Activated naive CD4-positive, alpha-beta T cell treated with anti-CD3 and anti-CD28 coated beads, Interleukin-2, amount 50 U/mL, for 72 hours (primary cell): Measurements from ENCODE around the gene GPRASP2. TPM values are rescaled to one million over a fixed set of nuclear protein-coding genes. Genes with fewer than 3 reads are reported as not detected.
"Not testable (repeated sequence)": the region's sequence is repeated elsewhere in the genome, so short reads cannot be mapped to it uniquely, and the experiment has no call there.

Source experiments
- ATAC-seq, 2 donors: fragments of 150-1000 bp; cut with Tn5 transposase; 2 replicates each; pipeline ENCODE4 v1.10.0; 2021; ENCODE audit warnings: mild to moderate bottlenecking in 2 of 2, moderate library complexity in 2 of 2
- DNase-seq, 2 donors: peaks; one replicate each; pipeline ENCODE4 v3.0.0; 2021 to 2022; ENCODE audit warnings: low spot score in 2 of 2
- H3K27ac Mint-ChIP-seq, 2 donors: one replicate each; pipeline ENCODE4 v1.8.0; 2022; ENCODE audit warnings: mild to moderate bottlenecking in 2 of 2, mixed read lengths in 2 of 2
- H3K36me3 Mint-ChIP-seq, 2 donors: one replicate each; pipeline ENCODE4 v1.8.0; 2022; ENCODE audit warnings: mixed read lengths in 2 of 2
- H3K9me3 Mint-ChIP-seq, 2 donors: one replicate each; pipeline ENCODE4 v1.8.0; 2022; ENCODE audit warnings: mixed read lengths in 2 of 2
- total RNA-seq, 2 donors: library from RNA; stranded (reverse); gene quantifications; one replicate each; pipeline ENCODE4 v1.2.3, GENCODE V29; 2022

The GPRASP2 gene
- total RNA-seq: under 1 TPM; 0.46 to 0.78 TPM

- DNase-seq (no peak), ATAC-seq (peak; percentile 59 to 60)
- Mint-ChIP-seq H3K9me3 (no peaks in the 10 kb centered on the region), H3K36me3 (peaks cover 0 to 6% of the 10 kb centered on the region in 2 donors), H3K27ac (no peak within 1 kb of the TSS)
These were observed at the start of gene GPRASP2 for GRCh38 chrX:102712216-102712966. Gene GPRASP2 (plus strand): TSS chrX:102712448. CDS start chrX:102714870, 2,422 bp downstream.

- Mint-ChIP-seq H3K9me3 (peaks cover 10 to 17% of the 10 kb centered on the region in 2 donors), H3K36me3 (peaks cover 28 to 36% of the 10 kb centered on the region in 2 donors)
- not testable (repeated sequence) for H3K27ac Mint-ChIP-seq, DNase-seq, ATAC-seq
These were observed 48.4 kb upstream of the GPRASP2 start for GRCh38 chrX:102663820-102664219.

DNA sequence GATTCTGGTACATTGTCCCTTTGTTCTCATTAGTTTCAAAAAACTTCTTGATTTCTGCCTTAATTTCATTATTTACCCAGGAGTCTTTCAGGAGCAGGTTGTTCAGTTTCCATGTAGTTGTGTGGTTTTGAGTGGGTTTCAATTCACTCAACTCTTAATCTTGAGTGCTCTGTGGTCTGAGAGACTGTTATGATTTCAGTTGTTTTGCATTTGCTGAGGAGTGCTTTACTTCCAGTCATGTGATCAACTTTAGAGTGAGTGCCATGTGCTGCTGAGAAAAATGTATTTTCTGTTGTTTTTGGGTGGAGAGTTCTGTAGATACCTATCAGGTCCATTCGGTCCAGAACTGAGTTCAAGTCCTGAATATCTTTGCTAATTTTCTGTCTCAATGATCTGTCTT, 45.2 kb upstream of the GPRASP2 start:
- not testable (repeated sequence) for H3K27ac Mint-ChIP-seq, ATAC-seq, DNase-seq
- Mint-ChIP-seq H3K9me3 (peaks cover 10 to 17% of the 10 kb centered on the region in 2 donors), H3K36me3 (peaks cover 34 to 40% of the 10 kb centered on the region in 2 donors)

GRCh38 chrX:102669526-102669925, 42.7 kb upstream of the GPRASP2 start:
- Mint-ChIP-seq H3K27ac (no peak overlapping the region), H3K36me3 (peaks cover 32 to 34% of the 10 kb centered on the region in 2 donors)
- no peak for ATAC-seq

DNA sequence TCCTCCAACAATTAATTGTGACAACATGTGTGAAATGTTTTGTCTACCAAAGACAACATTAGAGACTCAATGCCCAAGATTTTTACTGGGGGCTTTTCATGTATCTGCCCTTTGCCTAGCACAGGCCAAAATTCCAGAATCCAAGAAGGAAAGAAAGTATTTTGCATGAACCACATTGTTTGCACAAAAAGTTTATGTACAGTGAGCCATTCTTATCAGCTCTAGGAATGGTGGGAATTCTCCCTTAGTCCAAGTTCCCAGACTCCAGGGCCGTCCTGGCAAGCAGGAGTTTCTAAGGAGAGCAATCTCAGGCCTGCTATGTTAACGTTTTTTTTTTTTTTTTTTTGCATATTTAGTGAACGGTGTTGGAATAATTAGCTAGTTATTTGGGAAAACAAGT, 39.4 kb upstream of the GPRASP2 start:
- no peak overlapping the region for H3K27ac Mint-ChIP-seq
- H3K9me3 Mint-ChIP-seq: no peaks in the 10 kb centered on the region
- ATAC-seq (no peak), DNase-seq (no peak)
- H3K36me3 Mint-ChIP-seq: peaks cover 10 to 18% of the 10 kb centered on the region in 2 donors

More at GRCh38 chrX:102669526-102669925, 42.7 kb upstream of the GPRASP2 start:
- no peak for DNase-seq
- H3K9me3 Mint-ChIP-seq: peaks cover 10 to 17% of the 10 kb centered on the region in 2 donors

DNA sequence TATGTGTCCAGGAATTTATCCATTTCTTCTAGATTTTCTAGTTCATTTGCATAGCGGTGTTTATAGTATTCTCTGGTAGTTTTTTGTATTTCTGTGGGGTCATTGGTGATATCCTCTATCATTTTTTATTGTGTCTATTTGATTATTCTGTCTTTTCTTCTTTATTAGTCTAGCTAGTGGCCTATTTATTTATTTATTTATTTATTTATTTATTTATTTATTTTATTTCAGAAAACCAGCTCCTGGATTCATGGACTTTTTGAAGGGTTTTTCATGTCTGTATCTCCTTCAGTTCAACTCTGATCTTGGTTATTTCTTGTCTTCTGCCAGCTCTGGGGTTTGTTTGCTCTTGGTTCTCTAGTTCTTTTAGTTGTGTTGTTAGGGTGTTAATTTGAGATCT, 34.8 kb upstream of the GPRASP2 start:
- H3K27ac Mint-ChIP-seq, ATAC-seq, DNase-seq: not testable (repeated sequence)
- Mint-ChIP-seq H3K36me3 (peaks cover 12 to 17% of the 10 kb centered on the region in 2 donors), H3K9me3 (peaks cover 5 to 15% of the 10 kb centered on the region in 2 donors)

- DNase-seq (no peak), ATAC-seq (no peak)
- Mint-ChIP-seq H3K36me3 (peaks cover 13% of the 10 kb centered on the region in 2 donors), H3K27ac (no peak overlapping the region), H3K9me3 (peaks cover 5 to 19% of the 10 kb centered on the region in 2 donors)
These were observed 27.3 kb upstream of the GPRASP2 start for GRCh38 chrX:102684772-102685520.

- ATAC-seq (no peak), DNase-seq (no peak)
- Mint-ChIP-seq H3K36me3 (peaks cover 0 to 11% of the 10 kb centered on the region in 2 donors), H3K9me3 (peaks cover 0 to 3% of the 10 kb centered on the region in 2 donors), H3K27ac (no peak overlapping the region)
These were observed 17.5 kb upstream of the GPRASP2 start for GRCh38 chrX:102694749-102695148.

DNA sequence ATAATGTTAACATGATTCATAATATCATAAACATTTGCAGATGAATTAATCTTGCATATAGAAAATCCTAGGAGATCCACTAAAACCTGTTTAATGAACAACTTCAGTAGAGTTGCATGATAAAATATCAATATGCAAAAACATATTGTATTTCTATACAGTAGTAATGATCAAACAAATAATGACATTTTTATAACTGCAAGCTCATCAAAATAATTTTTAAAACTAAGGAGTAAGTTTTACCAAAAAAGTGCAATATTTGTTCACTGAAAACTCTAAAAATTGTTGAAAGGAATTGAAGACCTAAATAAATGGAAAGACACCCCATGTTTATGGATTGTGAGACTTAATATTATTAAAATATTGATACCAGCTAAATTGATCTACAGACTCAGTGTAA, 15.9 kb upstream of the GPRASP2 start:
- H3K36me3 Mint-ChIP-seq: peaks cover 0 to 6% of the 10 kb centered on the region in 2 donors
- no peaks in the 10 kb centered on the region for H3K9me3 Mint-ChIP-seq
- DNase-seq: no peak
- H3K27ac Mint-ChIP-seq: no peak overlapping the region
- no peak for ATAC-seq

GRCh38 chrX:102697494-102697893, 14.8 kb upstream of the GPRASP2 start:
- ATAC-seq (no peak), DNase-seq (no peak)
- Mint-ChIP-seq H3K36me3 (peaks cover 0 to 9% of the 10 kb centered on the region in 2 donors), H3K27ac (no peak overlapping the region), H3K9me3 (peaks cover 3 to 4% of the 10 kb centered on the region in 2 donors)

DNA sequence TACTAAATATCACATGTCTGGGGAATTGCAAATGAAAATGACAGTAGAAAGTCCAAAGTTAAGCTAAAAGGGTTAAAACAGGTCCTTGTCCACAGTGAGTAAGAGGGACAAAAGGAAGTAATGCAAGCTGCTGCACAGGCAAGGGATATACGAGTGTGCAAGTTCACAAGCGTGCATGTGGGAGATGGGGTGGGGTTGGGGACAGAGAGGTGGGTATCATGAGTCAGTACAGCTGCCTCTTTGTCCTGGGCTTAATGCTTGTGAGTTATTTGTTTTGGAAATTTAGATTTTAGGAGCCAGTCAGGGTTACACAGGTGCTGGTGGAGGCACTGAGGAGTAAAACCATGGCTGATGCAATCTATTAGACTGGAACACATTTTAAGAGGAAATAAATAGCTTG, 3.3 kb upstream of the GPRASP2 start:
- ATAC-seq: no peak
- no peak for DNase-seq
- H3K9me3 Mint-ChIP-seq: no peaks in the 10 kb centered on the region
- H3K27ac Mint-ChIP-seq: no peak overlapping the region
- peaks cover 0 to 6% of the 10 kb centered on the region in 2 donors for H3K36me3 Mint-ChIP-seq

- peaks cover 0 to 6% of the 10 kb centered on the region in 2 donors for H3K36me3 Mint-ChIP-seq
- ATAC-seq: no peak
- no peaks in the 10 kb centered on the region for H3K9me3 Mint-ChIP-seq
- H3K27ac Mint-ChIP-seq: no peak overlapping the region
- DNase-seq: no peak
These were observed 404 bp upstream of the GPRASP2 start for GRCh38 chrX:102711872-102712215.

DNA sequence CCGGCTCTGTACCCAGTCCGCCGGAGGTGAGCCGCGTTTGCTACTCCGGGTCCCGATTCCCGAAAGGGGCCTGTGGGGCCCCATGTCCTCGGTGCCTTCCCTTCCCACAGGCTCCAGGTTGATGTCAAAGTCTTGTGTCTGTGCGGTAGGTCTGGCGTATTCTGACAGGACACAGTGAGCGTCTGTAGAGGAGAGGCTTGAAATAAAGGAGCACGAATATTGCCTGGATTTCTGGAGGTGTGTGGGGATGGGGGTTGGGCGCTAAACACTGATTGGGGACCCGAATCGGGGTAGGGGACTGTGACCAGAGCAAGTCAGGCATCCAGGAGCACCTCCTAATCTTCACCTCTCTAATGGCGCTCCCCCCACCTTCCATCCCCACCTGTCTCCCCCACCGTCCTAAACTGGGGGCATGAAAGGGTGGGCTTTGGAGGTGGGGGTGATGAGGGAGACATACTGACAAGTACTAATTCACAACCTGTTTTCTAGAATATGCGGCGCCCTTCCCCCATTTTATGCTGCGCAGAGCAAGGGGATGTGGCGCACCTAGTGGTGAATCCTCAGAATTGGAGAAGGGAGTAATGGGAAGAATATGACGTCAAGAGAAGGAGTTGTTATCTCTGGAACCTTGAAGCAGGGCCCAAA, 855 bp downstream of the GPRASP2 start:
- Mint-ChIP-seq H3K36me3 (peaks cover 0 to 6% of the 10 kb centered on the region in 2 donors), H3K9me3 (no peaks in the 10 kb centered on the region), H3K27ac (no peak overlapping the region)
- ATAC-seq (peak; percentile 35 to 51), DNase-seq (no peak)

- H3K27ac Mint-ChIP-seq: peak overlapping the region in 1 of 2 donors; percentile 30
- no peak for ATAC-seq
- no peak for DNase-seq
- H3K36me3 Mint-ChIP-seq: peaks cover 0 to 6% of the 10 kb centered on the region in 2 donors
- H3K9me3 Mint-ChIP-seq: no peaks in the 10 kb centered on the region
These were observed 2.7 kb downstream of the GPRASP2 start for GRCh38 chrX:102714994-102715393.

- DNase-seq (no peak), ATAC-seq (no peak)
- H3K36me3 Mint-ChIP-seq: peaks cover 0 to 6% of the 10 kb centered on the region in 2 donors
- no peaks in the 10 kb centered on the region for H3K9me3 Mint-ChIP-seq
- H3K27ac Mint-ChIP-seq: peak overlapping the region in 1 of 2 donors; percentile 30
These were observed 3.7 kb downstream of the GPRASP2 start for GRCh38 chrX:102715967-102716366.

GRCh38 chrX:102720237-102721168, 8.3 kb downstream of the GPRASP2 start, which contains the start of gene GPRASP3:
Gene GPRASP3 (plus strand): TSS chrX:102720743. CDS start chrX:102748996, 28,253 bp downstream.
- DNase-seq (peak; percentile 60 to 64), ATAC-seq (peak; percentile 99 to 100)
- no peaks in the 10 kb centered on the region for H3K9me3 Mint-ChIP-seq
- H3K36me3 Mint-ChIP-seq: no peaks in the 10 kb centered on the region
- peak within 1 kb of the TSS; percentile 84 to 98 for H3K27ac Mint-ChIP-seq
